ENCODE measurements around the gene ABI3BP.

DNA sequence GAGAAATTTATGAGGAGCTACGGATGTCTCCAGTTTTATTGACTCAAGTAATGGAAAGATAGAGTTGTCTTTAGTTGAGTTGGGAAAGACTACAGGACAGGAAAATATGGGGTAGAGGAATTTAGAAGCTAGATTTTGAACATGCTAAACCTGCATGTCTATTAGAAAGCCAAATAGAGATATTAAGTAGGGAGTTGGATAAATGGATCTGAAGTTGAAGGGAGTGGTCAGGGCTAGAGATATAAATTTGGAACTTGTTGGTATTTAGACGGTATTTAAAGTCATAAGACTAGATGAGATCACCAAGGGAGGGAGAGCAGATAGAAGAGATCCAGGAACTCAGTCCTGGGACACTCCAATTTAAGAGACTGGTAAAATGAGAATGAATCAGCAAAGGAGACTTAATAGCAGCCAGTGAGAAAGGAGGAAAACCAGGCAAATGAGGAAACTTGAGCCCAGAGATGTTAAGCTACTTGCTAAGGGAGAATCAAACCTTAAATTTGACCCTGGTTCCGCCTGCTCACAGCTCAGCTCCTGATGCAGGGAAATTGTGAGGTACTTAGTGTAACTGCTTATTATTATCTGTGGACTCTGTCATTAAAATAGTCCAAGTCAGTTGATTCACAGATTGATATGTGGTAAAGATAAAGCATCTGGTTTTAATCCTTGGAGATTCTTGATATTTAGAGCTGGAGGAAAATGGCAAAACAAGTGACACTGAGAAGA lies 35.8 kb downstream of the ABI3BP start:
- no peak for TF ChIP-seq POLR2A (IDR thresholded peaks at IDR 0.05; ENCODE audit: low read length)
- TF ChIP-seq GATA1 (IDR thresholded peaks at IDR 0.05; ENCODE audit: low read depth, low read length), result no peak
